GM18526 (cell line): Measurements from ENCODE around the gene PLEKHH2.

Experiments
- POLR2A ChIP-seq: IDR thresholded peaks from 3 replicates; pipeline ENCODE4 v1.6.1; 2011; ENCODE audit not compliant: insufficient read length; ENCODE audit errors: extremely low read depth

PLEKHH2 gene

GRCh38 chr2:43736637-43737036 lies 99.6 kb downstream of the PLEKHH2 start:
- no peak for TF ChIP-seq POLR2A

- no peak for TF ChIP-seq POLR2A
Observed at GRCh38 chr2:43737097-43737854, 100.2 kb downstream of the PLEKHH2 start.

GRCh38 chr2:43737855-43738254 lies 100.8 kb downstream of the PLEKHH2 start:
- TF ChIP-seq POLR2A: no peak

GRCh38 chr2:43738257-43738656 lies 101.2 kb downstream of the PLEKHH2 start:
- no peak for TF ChIP-seq POLR2A

GRCh38 chr2:43743706-43744105 lies 106.6 kb downstream of the PLEKHH2 start:
- TF ChIP-seq POLR2A: no peak

GRCh38 chr2:43745457-43745856 lies 108.4 kb downstream of the PLEKHH2 start:
- no peak for TF ChIP-seq POLR2A

- no peak for TF ChIP-seq POLR2A
Observed at GRCh38 chr2:43748333-43748732, 111.3 kb downstream of the PLEKHH2 start.

GRCh38 chr2:43749583-43749982 lies 112.5 kb downstream of the PLEKHH2 start:
- TF ChIP-seq POLR2A: no peak

GRCh38 chr2:43751476-43751990 lies 114.5 kb downstream of the PLEKHH2 start:
- no peak for TF ChIP-seq POLR2A

GRCh38 chr2:43752302-43752701 lies 115.2 kb downstream of the PLEKHH2 start:
- TF ChIP-seq POLR2A: no peak

- TF ChIP-seq POLR2A: no peak
Observed at GRCh38 chr2:43754180-43754579, 117.1 kb downstream of the PLEKHH2 start.

- no peak for TF ChIP-seq POLR2A
Observed at GRCh38 chr2:43758739-43759138, 121.7 kb downstream of the PLEKHH2 start.

GRCh38 chr2:43759195-43759594 lies 122.1 kb downstream of the PLEKHH2 start:
- TF ChIP-seq POLR2A: no peak

GRCh38 chr2:43762286-43762685 lies 125.2 kb downstream of the PLEKHH2 start:
- TF ChIP-seq POLR2A: no peak

- no peak for TF ChIP-seq POLR2A
Observed at GRCh38 chr2:43763091-43763490, 126.0 kb downstream of the PLEKHH2 start.

GRCh38 chr2:43764086-43764705 lies 127.1 kb downstream of the PLEKHH2 start:
- TF ChIP-seq POLR2A: no peak
